GM12864 (cell line): Measurements from ENCODE around the gene JOSD2.
A peak's percentile ranks its signal among the peaks of the same experiment; 100 is the strongest.
"Not testable (repeated sequence)": the region's sequence is repeated elsewhere in the genome, so short reads cannot be mapped to it uniquely, and the experiment has no call there.

Experiments
- DNase-seq: peaks from one replicate; pipeline ENCODE4 v3.0.0-alpha.2; 2011; ENCODE audit warnings: low read depth
- H3K4me3 ChIP-seq: 2 replicates; pipeline ENCODE4 v1.5.1; 2011; ENCODE audit warnings: mild to moderate bottlenecking, low read depth, low read length, control low read depth
- TF ChIP-seq, protein P1 (sequence below): IDR thresholded peaks from 2 replicates; pipeline ENCODE4 v1.5.1; 2011; ENCODE audit warnings: low read depth, mild to moderate bottlenecking, moderate library complexity, low read length, control low read depth, inconsistent platforms; ENCODE audit errors: missing control alignments

The JOSD2 gene

GRCh38 chr19:50475101-50475568 is 35.9 kb downstream of the JOSD2 start:
- TF ChIP-seq, protein P1, sequence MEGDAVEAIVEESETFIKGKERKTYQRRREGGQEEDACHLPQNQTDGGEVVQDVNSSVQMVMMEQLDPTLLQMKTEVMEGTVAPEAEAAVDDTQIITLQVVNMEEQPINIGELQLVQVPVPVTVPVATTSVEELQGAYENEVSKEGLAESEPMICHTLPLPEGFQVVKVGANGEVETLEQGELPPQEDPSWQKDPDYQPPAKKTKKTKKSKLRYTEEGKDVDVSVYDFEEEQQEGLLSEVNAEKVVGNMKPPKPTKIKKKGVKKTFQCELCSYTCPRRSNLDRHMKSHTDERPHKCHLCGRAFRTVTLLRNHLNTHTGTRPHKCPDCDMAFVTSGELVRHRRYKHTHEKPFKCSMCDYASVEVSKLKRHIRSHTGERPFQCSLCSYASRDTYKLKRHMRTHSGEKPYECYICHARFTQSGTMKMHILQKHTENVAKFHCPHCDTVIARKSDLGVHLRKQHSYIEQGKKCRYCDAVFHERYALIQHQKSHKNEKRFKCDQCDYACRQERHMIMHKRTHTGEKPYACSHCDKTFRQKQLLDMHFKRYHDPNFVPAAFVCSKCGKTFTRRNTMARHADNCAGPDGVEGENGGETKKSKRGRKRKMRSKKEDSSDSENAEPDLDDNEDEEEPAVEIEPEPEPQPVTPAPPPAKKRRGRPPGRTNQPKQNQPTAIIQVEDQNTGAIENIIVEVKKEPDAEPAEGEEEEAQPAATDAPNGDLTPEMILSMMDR: no peak
- H3K4me3 ChIP-seq: no peak overlapping the region
- DNase-seq: no peak

- not testable (repeated sequence) for DNase-seq, H3K4me3 ChIP-seq
These were observed 37.7 kb downstream of the JOSD2 start for GRCh38 chr19:50473336-50473735.

DNA sequence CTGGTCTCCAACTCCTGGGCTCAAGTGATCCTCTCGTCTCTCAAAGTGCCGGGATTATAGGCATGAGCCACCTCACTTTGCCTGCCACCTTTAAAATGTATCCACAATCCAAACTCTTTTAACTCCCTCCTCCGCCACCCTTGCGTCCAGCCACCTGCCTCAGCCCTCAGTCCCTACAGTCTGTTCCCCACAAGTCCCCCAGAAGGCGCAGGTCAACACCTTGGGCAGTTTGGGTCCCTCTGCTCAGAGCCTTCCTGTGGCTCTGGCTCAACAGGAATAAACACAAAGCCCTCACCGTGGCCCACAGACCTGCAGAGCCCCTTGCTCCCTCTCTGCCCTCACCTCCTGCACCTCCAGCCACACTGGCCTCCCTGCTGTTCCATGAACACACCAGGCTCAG is 42.2 kb downstream of the JOSD2 start:
- no peak overlapping the region for H3K4me3 ChIP-seq
- TF ChIP-seq, protein P1: no peak
- DNase-seq: no peak

DNA sequence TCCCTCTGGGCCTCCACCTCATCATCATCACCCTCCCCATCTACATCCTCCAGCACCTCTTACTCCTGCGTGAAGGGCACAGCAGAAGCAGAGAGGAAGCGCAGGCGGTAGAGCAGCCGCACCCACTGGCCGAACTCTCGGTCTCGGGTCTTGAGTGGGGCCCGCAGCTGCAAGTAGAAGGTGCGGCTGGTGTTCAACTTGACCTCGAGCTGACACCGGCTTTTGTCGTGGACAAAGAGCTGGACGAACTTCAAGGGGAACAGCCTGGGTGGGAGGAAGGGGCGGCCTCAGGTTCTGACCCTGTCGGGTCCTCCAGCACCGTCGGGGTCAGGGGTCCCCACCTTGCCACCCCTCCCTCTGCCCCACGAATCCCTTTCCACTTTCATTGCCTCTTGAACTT is 43.4 kb downstream of the JOSD2 start:
- TF ChIP-seq, protein P1: no peak
- H3K4me3 ChIP-seq: no peak overlapping the region
- no peak for DNase-seq

GRCh38 chr19:50466706-50467039 is 44.3 kb downstream of the JOSD2 start:
- DNase-seq: no peak
- TF ChIP-seq, protein P1: no peak
- H3K4me3 ChIP-seq: no peak overlapping the region

- TF ChIP-seq, protein P1: peak; percentile 29
- H3K4me3 ChIP-seq: no peak overlapping the region
- no peak for DNase-seq
These were observed 44.8 kb downstream of the JOSD2 start for GRCh38 chr19:50465986-50466705.

- TF ChIP-seq, protein P1: no peak
- no peak overlapping the region for H3K4me3 ChIP-seq
- no peak for DNase-seq
These were observed 46.0 kb downstream of the JOSD2 start for GRCh38 chr19:50465000-50465399.
